ENCODE measurements around the gene MYEOV. TPM values are rescaled to one million over a fixed set of nuclear protein-coding genes. Genes with fewer than 3 reads are reported as not detected.

The MYEOV gene
- total and polyA plus RNA-seq, 10 of the 15 experiments (the other 5 are each of a cell fraction or from before 2014, with no cell fraction given), result 0.05 to 0.40 (median 0.26) TPM; not detected in 3

DNA sequence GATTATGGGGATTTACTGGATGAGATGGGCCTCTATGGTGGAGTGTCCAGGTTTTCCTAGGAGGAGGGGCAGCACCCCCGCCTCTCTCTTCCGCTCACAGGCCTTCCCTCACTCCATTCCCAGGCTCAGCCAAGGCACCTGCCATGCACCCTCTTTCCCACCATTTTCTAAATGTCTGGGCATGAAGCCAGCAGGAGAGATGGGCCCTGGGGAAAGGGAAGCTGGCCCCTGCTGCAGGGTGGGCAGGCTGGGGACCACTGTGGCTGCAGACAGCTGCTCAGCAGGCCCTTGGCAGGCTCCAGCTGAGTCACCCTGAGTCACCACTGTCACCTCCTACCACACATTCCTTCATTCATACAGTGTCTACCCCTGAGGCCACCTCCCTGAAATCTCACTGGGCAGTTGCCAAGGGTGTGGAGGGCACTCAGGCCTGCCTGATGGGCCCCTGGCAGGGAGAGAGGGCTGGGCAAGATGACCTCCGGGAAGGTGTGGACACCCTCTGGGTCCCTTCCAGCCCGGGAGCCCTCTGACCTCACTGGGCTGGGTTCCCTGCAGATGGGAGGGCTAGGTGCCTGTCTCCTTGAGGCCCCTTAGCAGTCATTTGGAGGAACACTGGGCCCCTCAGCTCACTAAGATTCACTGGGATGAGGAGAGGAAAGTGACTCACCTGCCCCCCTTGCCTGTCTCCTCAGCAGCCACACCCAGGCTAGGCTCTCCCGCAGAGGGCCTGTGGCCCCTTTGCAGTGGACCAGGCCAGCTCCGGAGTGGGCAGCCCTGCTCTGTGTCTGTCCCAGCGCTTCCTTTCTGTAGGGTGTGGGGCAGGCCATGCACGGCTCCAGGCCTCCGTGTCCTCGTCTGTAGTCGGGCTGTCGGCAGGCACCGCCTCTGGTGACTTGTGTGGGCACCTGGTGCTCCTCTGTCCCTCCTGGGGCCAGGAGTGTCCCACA, 7.8 kb downstream of the MYEOV start:
- SMC1A ChIA-PET (ENCODE audit: uncharacterized antibody, unreplicated experiment), result no interaction called here
- CTCF ChIA-PET, result no interaction called here
- Histone ChIP-seq H3K4me2 (ENCODE audit: control insufficient read depth, insufficient read depth) (no peak overlapping the region), H3K27me3 (replicated peaks in 1 of 2; ENCODE audit: control insufficient read depth in 2 of 2, insufficient read depth in 2 of 2, low read length in 1 of 2) (no peaks in the 10 kb centered on the region), H3K9ac (ENCODE audit: control insufficient read depth, insufficient read depth, low read length) (no peak overlapping the region), H4K20me1 (ENCODE audit: control insufficient read depth, insufficient read depth) (no peaks in the 10 kb centered on the region), H3K9me3 (replicated peaks; ENCODE audit: control insufficient read depth, insufficient read depth, low read length) (no peaks in the 10 kb centered on the region; the same call in 2 of the 3 replicates), H3K79me2 (ENCODE audit: control insufficient read depth, insufficient read depth, low read length) (no peaks in the 10 kb centered on the region), H3K27ac (ENCODE audit: control insufficient read depth, insufficient read depth) (no peak overlapping the region), H2AFZ (ENCODE audit: control insufficient read depth, low read depth, low read length) (no peak overlapping the region), H3K4me3 (no peak overlapping the region), H3K4me1 (ENCODE audit: control insufficient read depth, insufficient read depth, low read length) (peaks cover 19% of the 10 kb centered on the region), H3K36me3 (ENCODE audit: control insufficient read depth in 2 of 2, insufficient read depth in 2 of 2, low read length in 1 of 2) (no peaks in the 10 kb centered on the region)
- DNase-seq (ENCODE audit: low read depth, low spot score) (no peak), ATAC-seq (no peak), FAIRE-seq (no peak)
- POLR2A ChIA-PET, result no interaction called here
- 0 out of 2 replicates have a peak, but pooled peaks have one; percentile 35 for TF ChIP-seq BACH1 (IDR thresholded peaks at IDR 0.05; ENCODE audit: borderline replicate concordance)
- TF ChIP-seq SMARCA5 (IDR thresholded peaks at IDR 0.05), result no peak
- 87% methylated on average over 13 of the region's 13 CpGs for WGBS (ENCODE audit: insufficient coverage, insufficient replicate concordance, low lambda C conversion rate, missing lambda C conversion rate)
- intact Hi-C loops (cut with micrococcal nuclease; ENCODE audit: unreplicated experiment), result no loop called here
- RAD21 ChIA-PET (ENCODE audit: unreplicated experiment), result no interaction called here
- no TSS peak for BruUV-seq (replicated peaks)
- in situ Hi-C loops (cut with MboI), result no loop called here

DNA sequence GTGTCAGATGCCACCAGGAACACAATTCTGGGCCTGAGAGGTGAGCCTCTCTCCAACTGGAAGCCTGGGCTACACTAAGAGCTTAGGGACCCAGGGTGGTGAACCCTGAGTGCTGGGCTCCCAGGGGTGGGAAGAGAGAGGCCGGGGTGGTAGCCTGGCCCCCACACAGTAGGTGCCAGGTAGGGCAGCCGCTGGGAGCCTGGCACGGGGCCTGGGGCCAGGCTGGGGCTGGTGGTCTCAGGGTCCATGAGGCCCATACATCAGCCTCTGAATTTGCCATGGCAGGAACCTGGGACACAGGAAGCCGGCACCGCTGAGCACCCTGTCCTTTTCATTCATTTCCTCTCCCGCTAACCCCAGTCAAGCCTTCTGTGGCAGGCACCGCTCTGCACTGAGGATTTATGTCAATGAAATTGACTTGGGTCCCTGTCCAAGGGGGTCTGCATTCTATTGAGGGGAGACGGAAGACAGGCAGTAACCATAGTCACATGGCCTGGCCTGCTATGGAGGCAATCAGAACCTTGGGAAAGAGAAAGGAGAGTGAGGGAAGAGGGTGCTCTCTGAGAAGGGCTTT, 8.6 kb downstream of the MYEOV start:
- no peak overlapping the region for H3K9ac ChIP-seq (ENCODE audit: control insufficient read depth, insufficient read depth, low read length)
- no peak overlapping the region for H3K27ac ChIP-seq (ENCODE audit: control insufficient read depth, insufficient read depth)
- H3K36me3 ChIP-seq (ENCODE audit: control insufficient read depth in 2 of 2, insufficient read depth in 2 of 2, low read length in 1 of 2), result no peaks in the 10 kb centered on the region
- H3K4me2 ChIP-seq (ENCODE audit: control insufficient read depth, insufficient read depth), result no peak overlapping the region
- H3K79me2 ChIP-seq (ENCODE audit: control insufficient read depth, insufficient read depth, low read length), result no peaks in the 10 kb centered on the region
- ChIA-PET CTCF (no interaction called here), POLR2A (no interaction called here), RAD21 (ENCODE audit: unreplicated experiment) (no interaction called here), SMC1A (ENCODE audit: uncharacterized antibody, unreplicated experiment) (no interaction called here)
- TF ChIP-seq, protein P1, sequence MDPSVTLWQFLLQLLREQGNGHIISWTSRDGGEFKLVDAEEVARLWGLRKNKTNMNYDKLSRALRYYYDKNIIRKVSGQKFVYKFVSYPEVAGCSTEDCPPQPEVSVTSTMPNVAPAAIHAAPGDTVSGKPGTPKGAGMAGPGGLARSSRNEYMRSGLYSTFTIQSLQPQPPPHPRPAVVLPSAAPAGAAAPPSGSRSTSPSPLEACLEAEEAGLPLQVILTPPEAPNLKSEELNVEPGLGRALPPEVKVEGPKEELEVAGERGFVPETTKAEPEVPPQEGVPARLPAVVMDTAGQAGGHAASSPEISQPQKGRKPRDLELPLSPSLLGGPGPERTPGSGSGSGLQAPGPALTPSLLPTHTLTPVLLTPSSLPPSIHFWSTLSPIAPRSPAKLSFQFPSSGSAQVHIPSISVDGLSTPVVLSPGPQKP (IDR thresholded peaks at IDR 0.05; ENCODE audit: low read depth, low read length), result no peak
- TF ChIP-seq POLR2AphosphoS2 (IDR thresholded peaks at IDR 0.05; ENCODE audit: low read depth, low read length) (no peak), CREB1 (IDR thresholded peaks at IDR 0.05; ENCODE audit: low read depth) (no peak)
- H4K20me1 ChIP-seq (ENCODE audit: control insufficient read depth, insufficient read depth), result no peaks in the 10 kb centered on the region
- no peaks in the 10 kb centered on the region for H3K27me3 ChIP-seq (replicated peaks in 1 of 2; ENCODE audit: control insufficient read depth in 2 of 2, insufficient read depth in 2 of 2, low read length in 1 of 2)
- in situ Hi-C loops (cut with MboI) (no loop called here), intact Hi-C loops (cut with micrococcal nuclease; ENCODE audit: unreplicated experiment) (no loop called here)
- no peak for DNase-seq (ENCODE audit: low read depth, low spot score)
- no TSS peak for BruUV-seq (replicated peaks)
- H3K9me3 ChIP-seq (replicated peaks; ENCODE audit: control insufficient read depth, insufficient read depth, low read length), result no peaks in the 10 kb centered on the region
- no peak overlapping the region for H3K4me3 ChIP-seq
- no peak for ATAC-seq
- WGBS (ENCODE audit: insufficient coverage, insufficient replicate concordance, low lambda C conversion rate, missing lambda C conversion rate), result 87% methylated on average over 8 of the region's 8 CpGs
- no peak for FAIRE-seq
- peaks cover 16% of the 10 kb centered on the region for H3K4me1 ChIP-seq (ENCODE audit: control insufficient read depth, insufficient read depth, low read length)
- no peak overlapping the region for H2AFZ ChIP-seq (ENCODE audit: control insufficient read depth, low read depth, low read length)
